K562 (cell line): ENCODE results near the gene G6PC3. TPM values are rescaled to one million over a fixed set of nuclear protein-coding genes. Genes with fewer than 3 reads are reported as not detected.
A peak's percentile ranks its signal among the peaks of the same experiment; 100 is the strongest.

Experiments
- CBFB ChIP-seq: sonication (generic); formaldehyde crosslinking; IDR thresholded peaks from 2 replicates; pipeline ENCODE4 v1.4.0; 2020; ENCODE audit warnings: mild to moderate bottlenecking, missing genetic modification reagents
- CBX5 ChIP-seq: IDR thresholded peaks from 2 replicates; pipeline ENCODE4 v1.6.1; 2014; ENCODE audit warnings: low read depth, borderline replicate concordance
- CC2D1A ChIP-seq: fragments of 450-650 bp; IDR thresholded peaks from 2 replicates; pipeline ENCODE4 v1.6.1; 2017; ENCODE audit warnings: mild to moderate bottlenecking
- CHD1 ChIP-seq: fragments of 200-600 bp; sonication (generic); IDR thresholded peaks from one replicate; pipeline ENCODE4 v1.6.1; 2012; ENCODE audit warnings: mild to moderate bottlenecking, moderate library complexity, low read length, inconsistent platforms
- FOXM1 ChIP-seq, 2 experiments: fragments of 450-650 bp in 1 of 2; sonication (generic) in 1 of 2; formaldehyde crosslinking in 1 of 2; IDR thresholded peaks; 2 replicates each; pipeline versions ENCODE4 v1.6.1 to v1.9.0; 2017 to 2022; ENCODE audit warnings: low read depth in 2 of 2, mild to moderate bottlenecking in 2 of 2, missing genetic modification reagents in 1 of 2, moderate library complexity in 1 of 2
- KDM5B ChIP-seq: fragments of 200-600 bp; sonication (generic); IDR thresholded peaks from 2 replicates; pipeline ENCODE4 v1.6.1; 2012; ENCODE audit warnings: low read depth, mild to moderate bottlenecking, moderate library complexity, low read length, control low read depth, inconsistent platforms; ENCODE audit not compliant: insufficient replicate concordance
- MBD2 ChIP-seq: sonication (generic); IDR thresholded peaks from 2 replicates; pipeline ENCODE4 v1.6.1; 2016; ENCODE audit warnings: low read depth, borderline replicate concordance
- NCOA1 ChIP-seq: fragments of 450-650 bp; IDR thresholded peaks from 2 replicates; pipeline ENCODE4 v1.6.1; 2016; ENCODE audit warnings: low read depth
- NELFE ChIP-seq: IDR thresholded peaks from 2 replicates; pipeline ENCODE4 v1.6.1; 2011; ENCODE audit warnings: mild to moderate bottlenecking; ENCODE audit not compliant: insufficient read depth, insufficient read length
- NR2C2 ChIP-seq, 2 experiments: fragments of 200-800 bp in 1 of 2; sonication (Bioruptor generic) in 1 of 2; sonication (generic) in 1 of 2; formaldehyde crosslinking in 1 of 2; IDR thresholded peaks; 2 replicates each; pipeline versions ENCODE4 v1.6.1 to v1.8.0; 2016 to 2022; ENCODE audit warnings: mild to moderate bottlenecking in 1 of 2, missing compliant biosample characterization in 1 of 2, missing genetic modification characterization in 1 of 2, missing genetic modification reagents in 1 of 2
- RNF2 ChIP-seq: sonication (generic); IDR thresholded peaks from 2 replicates; pipeline ENCODE4 v1.6.1; 2016
- SNRNP70 ChIP-seq: fragments of 200-400 bp; formaldehyde crosslinking; optimal IDR thresholded peaks from 2 replicates; pipeline ENCODE3; 2017; ENCODE audit warnings: low read depth, low read length
- TAF9B ChIP-seq: fragments of 450-650 bp; IDR thresholded peaks from 2 replicates; pipeline ENCODE4 v1.6.1; 2018; ENCODE audit warnings: mild to moderate bottlenecking; ENCODE audit not compliant: partially characterized antibody
- ZEB2 ChIP-seq: fragments of 450-650 bp; IDR thresholded peaks from 2 replicates; pipeline ENCODE4 v1.6.1; 2016
- ZNF146 ChIP-seq: IDR thresholded peaks from one replicate; pipeline ENCODE4 v1.6.1; 2018; ENCODE audit warnings: missing compliant biosample characterization; ENCODE audit not compliant: unreplicated experiment
- ZNF507 ChIP-seq: conservative IDR thresholded peaks from 2 replicates; pipeline ENCODE4 v1.6.1; 2017; ENCODE audit warnings: missing genetic modification characterization, missing compliant biosample characterization
- ZNF586 ChIP-seq: fragments of 450-650 bp; formaldehyde crosslinking; conservative IDR thresholded peaks from 2 replicates; pipeline ENCODE4 v1.4.0; 2020; ENCODE audit warnings: mild to moderate bottlenecking, moderate library complexity
- polyA plus RNA-seq, 8 experiments: library from polyadenylated mRNA; depleted of rRNA in 4 of 8; stranded (reverse) in 5 of 8; unstranded in 3 of 8; fragments of >200 nt; fragmentation: Nextera tagmentation in 2 of 8; fragmentation: Illumina TruSeq in 1 of 8; extraction: Ambion mirVana in 2 of 8; extraction: Trizol in 1 of 8; gene quantifications; 2 replicates each; pipeline versions ENCODE4 v1.2.1 to v1.2.3, GENCODE V29; 2011 to 2014; ENCODE audit warnings: inconsistent platforms in 1 of 8, missing spikeins in 1 of 8
- total RNA-seq, 7 experiments: library from RNA; depleted of rRNA in 6 of 7; stranded (reverse); fragments of >200 nt in 6 of 7; fragmentation: Illumina TruSeq in 2 of 7; extraction: Trizol in 2 of 7; gene quantifications; 2 replicates each; pipeline versions ENCODE4 v1.2.1 to v1.2.3, GENCODE V29; 2011 to 2021; ENCODE audit warnings: low replicate concordance in 1 of 7
- TF ChIP-seq, protein P1 (sequence below): fragments of 450-650 bp; conservative IDR thresholded peaks from 2 replicates; pipeline ENCODE4 v1.6.1; 2016; ENCODE audit warnings: missing genetic modification characterization, low read depth, mild to moderate bottlenecking, missing compliant biosample characterization, moderate library complexity
- TF ChIP-seq, protein P2 (sequence below): fragments of 450-650 bp; IDR thresholded peaks from 2 replicates; pipeline ENCODE4 v1.6.1; 2017; ENCODE audit warnings: antibody characterized with exemption
- TF ChIP-seq, protein P3 (sequence below): fragments of 450-650 bp; conservative IDR thresholded peaks from 2 replicates; pipeline ENCODE4 v1.6.1; 2016; ENCODE audit warnings: missing genetic modification characterization, low read depth, mild to moderate bottlenecking, control low read depth, missing compliant biosample characterization
- TF ChIP-seq, protein P4 (sequence below): sonication (generic); formaldehyde crosslinking; IDR thresholded peaks from 2 replicates; pipeline ENCODE4 v1.8.0; 2022; ENCODE audit warnings: mild to moderate bottlenecking, missing genetic modification reagents
- TF ChIP-seq, protein P5 (sequence below): sonication (generic); formaldehyde crosslinking; IDR thresholded peaks from 2 replicates; pipeline ENCODE4 v1.8.0; 2022; ENCODE audit warnings: mild to moderate bottlenecking, missing genetic modification reagents

Gene G6PC3
- total and polyA plus RNA-seq, 9 of the 15 experiments (the other 6 are each of a cell fraction or from before 2014, with no cell fraction given): 10.4 to 57.8 (median 31.1) TPM

DNA sequence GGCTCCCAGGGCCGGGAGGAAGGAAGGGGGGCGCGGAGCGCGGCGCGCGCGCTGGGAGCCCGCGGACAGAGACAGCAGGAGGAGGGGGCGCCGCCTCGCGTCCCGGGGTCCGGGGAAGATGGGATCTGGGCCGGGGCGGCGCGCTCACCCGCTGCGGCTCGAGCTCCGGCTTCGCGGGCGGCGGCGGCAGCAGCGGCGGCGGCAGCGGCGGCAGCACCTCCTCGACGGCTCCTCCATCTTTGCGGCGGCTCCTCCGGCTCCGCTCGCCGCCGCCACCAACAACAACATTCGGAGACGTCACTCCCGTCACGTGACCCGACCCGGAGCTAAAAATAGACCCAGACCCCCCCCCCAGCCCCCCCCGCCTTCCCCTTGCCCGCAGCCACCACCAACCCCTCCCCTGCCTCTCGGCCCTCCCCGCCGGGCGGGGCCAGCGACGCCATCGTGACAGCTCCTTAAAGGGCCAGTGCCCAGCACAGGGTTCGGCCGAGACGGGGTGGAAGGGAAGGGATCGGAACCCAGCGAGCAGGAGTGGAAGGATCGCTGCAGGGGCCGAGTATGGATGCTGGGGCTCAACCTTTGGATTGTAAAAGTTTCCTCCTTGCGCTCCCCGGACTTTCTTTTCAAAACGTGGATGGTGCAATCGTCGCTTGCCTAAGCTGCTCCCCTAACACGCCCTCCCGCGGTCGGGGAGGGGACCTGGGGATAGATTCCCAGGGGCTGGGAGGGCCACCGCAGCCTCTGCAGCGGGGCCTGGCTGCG lies 53.0 kb downstream of the G6PC3 start, which contains the start of gene HDAC5 (continued):
- TF ChIP-seq, protein P1, sequence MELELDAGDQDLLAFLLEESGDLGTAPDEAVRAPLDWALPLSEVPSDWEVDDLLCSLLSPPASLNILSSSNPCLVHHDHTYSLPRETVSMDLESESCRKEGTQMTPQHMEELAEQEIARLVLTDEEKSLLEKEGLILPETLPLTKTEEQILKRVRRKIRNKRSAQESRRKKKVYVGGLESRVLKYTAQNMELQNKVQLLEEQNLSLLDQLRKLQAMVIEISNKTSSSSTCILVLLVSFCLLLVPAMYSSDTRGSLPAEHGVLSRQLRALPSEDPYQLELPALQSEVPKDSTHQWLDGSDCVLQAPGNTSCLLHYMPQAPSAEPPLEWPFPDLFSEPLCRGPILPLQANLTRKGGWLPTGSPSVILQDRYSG (tag): no peak; the same call in 1 of the 2 replicates
- TF ChIP-seq ZNF146 (CRISPR knock-in tag): no peak
- no peak for TF ChIP-seq ZNF507 (tag)
- TF ChIP-seq CBFB (CRISPR knock-in tag): peak; percentile 58; the same call in 1 of the 2 replicates
- TF ChIP-seq, protein P2, sequence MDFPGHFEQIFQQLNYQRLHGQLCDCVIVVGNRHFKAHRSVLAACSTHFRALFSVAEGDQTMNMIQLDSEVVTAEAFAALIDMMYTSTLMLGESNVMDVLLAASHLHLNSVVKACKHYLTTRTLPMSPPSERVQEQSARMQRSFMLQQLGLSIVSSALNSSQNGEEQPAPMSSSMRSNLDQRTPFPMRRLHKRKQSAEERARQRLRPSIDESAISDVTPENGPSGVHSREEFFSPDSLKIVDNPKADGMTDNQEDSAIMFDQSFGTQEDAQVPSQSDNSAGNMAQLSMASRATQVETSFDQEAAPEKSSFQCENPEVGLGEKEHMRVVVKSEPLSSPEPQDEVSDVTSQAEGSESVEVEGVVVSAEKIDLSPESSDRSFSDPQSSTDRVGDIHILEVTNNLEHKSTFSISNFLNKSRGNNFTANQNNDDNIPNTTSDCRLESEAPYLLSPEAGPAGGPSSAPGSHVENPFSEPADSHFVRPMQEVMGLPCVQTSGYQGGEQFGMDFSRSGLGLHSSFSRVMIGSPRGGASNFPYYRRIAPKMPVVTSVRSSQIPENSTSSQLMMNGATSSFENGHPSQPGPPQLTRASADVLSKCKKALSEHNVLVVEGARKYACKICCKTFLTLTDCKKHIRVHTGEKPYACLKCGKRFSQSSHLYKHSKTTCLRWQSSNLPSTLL: no peak
- TF ChIP-seq, protein P3, sequence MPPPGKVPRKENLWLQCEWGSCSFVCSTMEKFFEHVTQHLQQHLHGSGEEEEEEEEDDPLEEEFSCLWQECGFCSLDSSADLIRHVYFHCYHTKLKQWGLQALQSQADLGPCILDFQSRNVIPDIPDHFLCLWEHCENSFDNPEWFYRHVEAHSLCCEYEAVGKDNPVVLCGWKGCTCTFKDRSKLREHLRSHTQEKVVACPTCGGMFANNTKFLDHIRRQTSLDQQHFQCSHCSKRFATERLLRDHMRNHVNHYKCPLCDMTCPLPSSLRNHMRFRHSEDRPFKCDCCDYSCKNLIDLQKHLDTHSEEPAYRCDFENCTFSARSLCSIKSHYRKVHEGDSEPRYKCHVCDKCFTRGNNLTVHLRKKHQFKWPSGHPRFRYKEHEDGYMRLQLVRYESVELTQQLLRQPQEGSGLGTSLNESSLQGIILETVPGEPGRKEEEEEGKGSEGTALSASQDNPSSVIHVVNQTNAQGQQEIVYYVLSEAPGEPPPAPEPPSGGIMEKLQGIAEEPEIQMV (tag): no peak
- no peak for TF ChIP-seq CBX5
- peak; percentile 73 for TF ChIP-seq KDM5B
- TF ChIP-seq RNF2: 0 out of 2 replicates have a peak, but pooled peaks have one; percentile 50
- no peak; the same call in 1 of the 2 replicates for TF ChIP-seq MBD2
- TF ChIP-seq TAF9B: no peak
- TF ChIP-seq CHD1: peak; percentile 53
- TF ChIP-seq NELFE: no peak
- TF ChIP-seq FOXM1 (IDR thresholded peaks at IDR 0.05; ENCODE audit: low read depth): peak; percentile 87
- TF ChIP-seq FOXM1 (CRISPR knock-in tag; IDR thresholded peaks at IDR 0.05; ENCODE audit: low read depth): no peak
- no peak for TF ChIP-seq ZEB2
- no peak for TF ChIP-seq CC2D1A
- TF ChIP-seq NR2C2 (CRISPR knock-in tag; IDR thresholded peaks at IDR 0.05): no peak
- no peak; the same call in 1 of the 2 replicates for TF ChIP-seq NR2C2 (tag; IDR thresholded peaks at IDR 0.05)
- TF ChIP-seq, protein P4, sequence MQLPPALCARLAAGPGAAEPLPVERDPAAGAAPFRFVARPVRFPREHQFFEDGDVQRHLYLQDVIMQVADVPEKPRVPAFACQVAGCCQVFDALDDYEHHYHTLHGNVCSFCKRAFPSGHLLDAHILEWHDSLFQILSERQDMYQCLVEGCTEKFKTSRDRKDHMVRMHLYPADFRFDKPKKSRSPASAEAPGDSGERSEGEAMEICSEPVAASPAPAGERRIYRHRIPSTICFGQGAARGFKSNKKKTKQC: peak; percentile 67; the same call in 1 of the 2 replicates
- no peak for TF ChIP-seq NCOA1
- TF ChIP-seq ZNF586: no peak
- TF ChIP-seq, protein P5, sequence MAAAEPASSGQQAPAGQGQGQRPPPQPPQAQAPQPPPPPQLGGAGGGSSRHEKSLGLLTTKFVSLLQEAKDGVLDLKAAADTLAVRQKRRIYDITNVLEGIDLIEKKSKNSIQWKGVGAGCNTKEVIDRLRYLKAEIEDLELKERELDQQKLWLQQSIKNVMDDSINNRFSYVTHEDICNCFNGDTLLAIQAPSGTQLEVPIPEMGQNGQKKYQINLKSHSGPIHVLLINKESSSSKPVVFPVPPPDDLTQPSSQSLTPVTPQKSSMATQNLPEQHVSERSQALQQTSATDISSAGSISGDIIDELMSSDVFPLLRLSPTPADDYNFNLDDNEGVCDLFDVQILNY: no peak
- TF ChIP-seq SNRNP70: no peak
